NCI-H2107 (cell line): Measurements from ENCODE around the gene SPR.

ENCODE experiments used
- DNase-seq: peaks from one replicate; lab custom pipeline; 2025; lab: John Stamatoyannopoulos, UW

Gene SPR

GRCh38 chr2:72932045-72932740 is 45.0 kb downstream of the SPR start:
- no peak for DNase-seq

DNA sequence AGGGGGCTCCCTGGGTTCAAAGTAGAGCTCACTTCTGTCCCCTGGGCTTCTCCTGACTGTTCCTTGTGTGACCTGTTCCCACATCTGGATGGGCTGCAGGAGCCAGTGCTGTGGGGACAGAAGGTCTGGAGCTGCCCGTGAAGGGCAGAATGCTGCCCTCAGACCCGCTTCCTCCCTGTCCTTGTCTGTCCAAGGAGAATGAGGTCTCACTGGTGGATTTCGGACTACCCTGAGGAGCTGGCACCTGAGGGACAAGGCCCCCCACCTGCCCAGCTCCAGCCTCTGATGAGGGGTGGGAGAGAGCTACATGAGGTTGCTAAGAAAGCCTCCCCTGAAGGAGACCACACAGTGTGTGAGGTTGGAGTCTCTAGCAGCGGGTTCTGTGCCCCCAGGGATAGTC is 45.6 kb downstream of the SPR start:
- DNase-seq = no peak

- DNase-seq = no peak
Observed at GRCh38 chr2:72933207-72933606, 46.0 kb downstream of the SPR start.

GRCh38 chr2:72933646-72934151 is 46.5 kb downstream of the SPR start:
- DNase-seq = no peak

DNA sequence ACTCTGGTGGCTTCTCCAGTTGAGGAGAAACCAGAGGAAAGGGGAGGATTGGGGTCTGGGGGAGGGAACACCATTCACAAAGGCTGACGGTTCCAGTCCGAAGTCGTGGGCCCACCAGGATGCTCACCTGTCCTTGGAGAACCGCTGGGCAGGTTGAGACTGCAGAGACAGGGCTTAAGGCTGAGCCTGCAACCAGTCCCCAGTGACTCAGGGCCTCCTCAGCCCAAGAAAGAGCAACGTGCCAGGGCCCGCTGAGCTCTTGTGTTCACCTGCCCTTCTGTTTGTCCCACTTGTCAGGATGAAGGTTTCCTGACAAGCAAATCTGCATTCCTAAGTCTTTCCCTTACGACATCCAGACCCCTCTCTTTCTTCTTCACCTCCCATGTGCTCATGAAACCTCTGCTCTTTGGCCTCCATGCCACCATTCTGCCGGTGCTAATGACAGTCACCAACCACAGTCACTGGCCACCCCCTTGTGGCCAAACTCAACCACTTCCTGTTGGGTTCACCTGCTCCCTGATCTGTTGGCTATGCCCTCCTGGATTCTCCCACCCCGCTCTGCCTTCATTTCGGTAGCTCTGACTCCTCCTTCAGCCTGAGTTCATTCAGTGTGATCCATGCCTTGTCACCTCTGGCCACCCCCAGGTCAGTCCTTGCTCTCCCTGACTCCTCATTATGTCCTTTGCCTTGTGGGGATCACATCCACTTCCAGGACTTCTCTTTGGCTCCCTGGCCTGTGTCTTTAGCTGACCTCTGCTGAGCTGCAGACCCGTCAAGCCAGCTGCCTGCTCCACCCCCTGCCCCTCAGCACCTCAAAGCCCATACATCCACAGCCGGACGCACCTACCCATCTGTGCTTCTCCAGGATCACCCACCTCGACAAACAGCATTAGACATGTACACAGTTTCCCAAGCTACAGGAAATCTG is 47.7 kb downstream of the SPR start:
- DNase-seq = no peak

GRCh38 chr2:72935611-72935957 is 48.4 kb downstream of the SPR start:
- DNase-seq = no peak

DNA sequence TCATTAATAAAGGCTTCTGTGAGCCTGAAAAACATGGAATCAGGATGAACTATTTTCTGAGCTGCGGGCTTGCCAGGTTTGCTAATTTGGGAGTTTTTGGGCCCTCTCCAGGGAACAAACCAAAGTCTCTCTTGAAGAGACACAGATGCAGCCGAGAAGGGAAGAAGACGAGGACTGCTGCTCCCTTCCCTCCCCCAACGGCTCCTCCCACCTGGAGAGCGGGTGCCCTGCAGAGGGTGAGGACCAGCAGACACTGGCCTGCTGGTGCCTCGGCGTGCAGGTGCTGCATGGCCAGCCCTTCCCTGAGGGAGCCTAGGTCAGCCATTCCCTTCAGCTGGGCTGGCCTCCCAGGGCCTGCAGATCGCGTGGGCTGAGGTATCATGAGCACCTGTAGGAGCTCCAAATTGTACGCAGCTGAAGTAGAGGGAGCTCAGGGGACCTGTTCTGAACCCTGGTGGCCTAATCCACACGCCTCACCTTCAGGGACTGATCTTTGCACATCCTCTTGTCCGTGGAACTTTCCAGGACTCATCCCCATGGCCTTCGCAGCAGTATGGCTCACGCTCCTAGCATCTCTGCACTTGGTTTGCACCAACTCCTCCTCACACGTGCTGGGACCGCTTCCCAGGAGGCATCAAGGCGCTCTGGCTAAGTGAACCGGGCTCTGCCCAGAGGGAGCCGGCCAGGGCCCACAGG is 49.6 kb downstream of the SPR start:
- no peak for DNase-seq

DNA sequence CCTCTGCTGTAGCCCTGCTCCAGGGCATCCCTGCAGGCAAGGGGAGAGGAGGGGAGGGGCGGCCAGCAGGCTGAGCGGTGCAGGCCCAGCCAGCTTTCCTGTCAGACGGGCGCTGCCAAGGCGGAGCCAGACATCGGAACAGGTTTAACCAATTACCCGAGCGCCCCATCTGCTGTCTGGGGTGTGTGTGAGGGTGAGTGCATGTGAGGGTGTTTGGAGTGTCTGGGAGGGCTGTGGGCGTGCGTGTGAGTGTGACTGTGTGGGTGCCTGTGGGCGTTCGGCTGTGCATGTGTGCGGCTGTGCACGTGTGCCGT is 50.1 kb downstream of the SPR start:
- DNase-seq = no peak

DNA sequence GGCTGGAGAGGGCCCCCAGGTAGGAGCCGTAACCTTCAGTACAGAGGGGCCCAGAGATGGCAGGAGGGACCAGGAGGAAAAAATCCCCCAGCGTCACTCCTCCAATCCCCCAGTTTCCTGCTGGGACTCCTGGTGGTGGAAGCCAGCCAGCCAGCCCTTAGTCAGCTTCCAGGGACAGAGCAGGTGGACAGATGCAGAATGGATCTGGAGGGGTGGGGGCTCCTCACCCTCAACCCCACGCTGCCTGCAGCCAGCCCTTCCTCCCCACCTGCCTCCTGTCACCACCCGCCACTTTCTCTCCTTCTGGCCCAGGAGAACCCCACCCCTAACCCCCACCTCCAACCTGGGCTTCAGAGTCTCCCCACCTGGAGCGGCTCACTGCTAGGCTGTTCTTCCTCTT is 51.2 kb downstream of the SPR start:
- DNase-seq = no peak

GRCh38 chr2:72940361-72940760 is 53.2 kb downstream of the SPR start:
- DNase-seq = no peak

GRCh38 chr2:72940786-72941185 is 53.6 kb downstream of the SPR start:
- no peak for DNase-seq
